ENCODE results near the gene EHMT1.

The EHMT1 gene

GRCh38 chr9:137707361-137707760 is 88.6 kb downstream of the EHMT1 start:
- Histone ChIP-seq H3K27me3 (ENCODE audit: insufficient read depth, low read length, poor library complexity, severe bottlenecking) (no peaks in the 10 kb centered on the region), H3K9ac (ENCODE audit: low read depth, low read length, poor library complexity, severe bottlenecking) (no peak overlapping the region), H3K9me2 (replicated peaks; ENCODE audit: low read depth, low read length) (no peaks in the 10 kb centered on the region), H4K20me1 (ENCODE audit: insufficient read depth, low read length, poor library complexity, severe bottlenecking) (peaks cover 48% of the 10 kb centered on the region), H2AFZ (ENCODE audit: low read length) (no peak overlapping the region), H3F3A (ENCODE audit: low read depth) (no peaks in the 10 kb centered on the region), H3K36me3 (ENCODE audit: insufficient read depth, low read length) (peaks cover 24% of the 10 kb centered on the region), H3K79me2 (ENCODE audit: insufficient read depth, low read length) (peaks cover 82% of the 10 kb centered on the region), H3K4me3 (ENCODE audit: low read length, poor library complexity, severe bottlenecking) (no peak overlapping the region), H3K9me3 (ENCODE audit: insufficient read depth, low read depth, low read length) (peaks cover 12% of the 10 kb centered on the region; the same call in 1 of the 2 replicates), H3K4me2 (ENCODE audit: low read depth, low read length, poor library complexity, severe bottlenecking) (no peak overlapping the region), H3K4me1 (ENCODE audit: insufficient read depth, low read length, poor library complexity, severe bottlenecking) (peaks cover 19% of the 10 kb centered on the region)
- TF ChIP-seq CTCF (conservative IDR thresholded peaks at IDR 0.05; ENCODE audit: low read length), result no peak
- no peak for TF ChIP-seq EZH2phosphoT487 (IDR thresholded peaks at IDR 0.05; ENCODE audit: borderline replicate concordance)

- Histone ChIP-seq H3K4me1 (ENCODE audit: insufficient read depth, low read length, poor library complexity, severe bottlenecking) (peaks cover 23% of the 10 kb centered on the region), H3K9ac (ENCODE audit: low read depth, low read length, poor library complexity, severe bottlenecking) (no peak overlapping the region), H3K79me2 (ENCODE audit: insufficient read depth, low read length) (peaks cover 71% of the 10 kb centered on the region), H3K9me3 (ENCODE audit: insufficient read depth, low read depth, low read length) (no peaks in the 10 kb centered on the region), H3K36me3 (ENCODE audit: insufficient read depth, low read length) (peaks cover 25% of the 10 kb centered on the region; the same call in 1 of the 2 replicates), H3K27me3 (ENCODE audit: insufficient read depth, low read length, poor library complexity, severe bottlenecking) (no peaks in the 10 kb centered on the region), H3K9me2 (replicated peaks; ENCODE audit: low read depth, low read length) (no peaks in the 10 kb centered on the region), H3K4me3 (ENCODE audit: low read length, poor library complexity, severe bottlenecking) (no peak overlapping the region), H4K20me1 (ENCODE audit: insufficient read depth, low read length, poor library complexity, severe bottlenecking) (peaks cover 52% of the 10 kb centered on the region), H2AFZ (ENCODE audit: low read length) (no peak overlapping the region), H3K4me2 (ENCODE audit: low read depth, low read length, poor library complexity, severe bottlenecking) (no peak overlapping the region), H3F3A (ENCODE audit: low read depth) (no peaks in the 10 kb centered on the region)
- TF ChIP-seq CTCF (conservative IDR thresholded peaks at IDR 0.05; ENCODE audit: low read length) (no peak), EZH2phosphoT487 (IDR thresholded peaks at IDR 0.05; ENCODE audit: borderline replicate concordance) (no peak)
Observed at GRCh38 chr9:137708590-137709284, 89.9 kb downstream of the EHMT1 start.

GRCh38 chr9:137709411-137710101 is 90.8 kb downstream of the EHMT1 start:
- Histone ChIP-seq H3K4me3 (ENCODE audit: low read length, poor library complexity, severe bottlenecking) (no peak overlapping the region), H3K9me2 (replicated peaks; ENCODE audit: low read depth, low read length) (no peaks in the 10 kb centered on the region), H3K4me2 (ENCODE audit: low read depth, low read length, poor library complexity, severe bottlenecking) (no peak overlapping the region), H3K27me3 (ENCODE audit: insufficient read depth, low read length, poor library complexity, severe bottlenecking) (no peaks in the 10 kb centered on the region), H3K9me3 (ENCODE audit: insufficient read depth, low read depth, low read length) (peaks cover 5% of the 10 kb centered on the region; the same call in 1 of the 2 replicates), H3K79me2 (ENCODE audit: insufficient read depth, low read length) (peaks cover 71% of the 10 kb centered on the region), H3F3A (ENCODE audit: low read depth) (no peaks in the 10 kb centered on the region), H4K20me1 (ENCODE audit: insufficient read depth, low read length, poor library complexity, severe bottlenecking) (peaks cover 52% of the 10 kb centered on the region), H2AFZ (ENCODE audit: low read length) (no peak overlapping the region), H3K4me1 (ENCODE audit: insufficient read depth, low read length, poor library complexity, severe bottlenecking) (peaks cover 23% of the 10 kb centered on the region), H3K36me3 (ENCODE audit: insufficient read depth, low read length) (peaks cover 32% of the 10 kb centered on the region), H3K9ac (ENCODE audit: low read depth, low read length, poor library complexity, severe bottlenecking) (no peak overlapping the region)
- TF ChIP-seq EZH2phosphoT487 (IDR thresholded peaks at IDR 0.05; ENCODE audit: borderline replicate concordance) (no peak), CTCF (conservative IDR thresholded peaks at IDR 0.05; ENCODE audit: low read length) (no peak)

Measured in Loucy (cell line).